HG03439 (cell line): ENCODE data around the gene ZNF775.

ENCODE experiments used
- ATAC-seq: cut with Tn5 transposase; IDR thresholded peaks from one replicate; pipeline ENCODE4 v1.9.1; 2021; ENCODE audit warnings: mild to moderate bottlenecking, moderate library complexity; ENCODE audit not compliant: unreplicated experiment

The ZNF775 gene

GRCh38 chr7:150368096-150368883 lies 10.8 kb upstream of the ZNF775 start, which contains the start of gene REPIN1:
Gene REPIN1, plus strand, starts transcription at chr7:150368822. Its CDS starts 890 bp downstream, at chr7:150369712.
- peak; percentile 54 for ATAC-seq

DNA sequence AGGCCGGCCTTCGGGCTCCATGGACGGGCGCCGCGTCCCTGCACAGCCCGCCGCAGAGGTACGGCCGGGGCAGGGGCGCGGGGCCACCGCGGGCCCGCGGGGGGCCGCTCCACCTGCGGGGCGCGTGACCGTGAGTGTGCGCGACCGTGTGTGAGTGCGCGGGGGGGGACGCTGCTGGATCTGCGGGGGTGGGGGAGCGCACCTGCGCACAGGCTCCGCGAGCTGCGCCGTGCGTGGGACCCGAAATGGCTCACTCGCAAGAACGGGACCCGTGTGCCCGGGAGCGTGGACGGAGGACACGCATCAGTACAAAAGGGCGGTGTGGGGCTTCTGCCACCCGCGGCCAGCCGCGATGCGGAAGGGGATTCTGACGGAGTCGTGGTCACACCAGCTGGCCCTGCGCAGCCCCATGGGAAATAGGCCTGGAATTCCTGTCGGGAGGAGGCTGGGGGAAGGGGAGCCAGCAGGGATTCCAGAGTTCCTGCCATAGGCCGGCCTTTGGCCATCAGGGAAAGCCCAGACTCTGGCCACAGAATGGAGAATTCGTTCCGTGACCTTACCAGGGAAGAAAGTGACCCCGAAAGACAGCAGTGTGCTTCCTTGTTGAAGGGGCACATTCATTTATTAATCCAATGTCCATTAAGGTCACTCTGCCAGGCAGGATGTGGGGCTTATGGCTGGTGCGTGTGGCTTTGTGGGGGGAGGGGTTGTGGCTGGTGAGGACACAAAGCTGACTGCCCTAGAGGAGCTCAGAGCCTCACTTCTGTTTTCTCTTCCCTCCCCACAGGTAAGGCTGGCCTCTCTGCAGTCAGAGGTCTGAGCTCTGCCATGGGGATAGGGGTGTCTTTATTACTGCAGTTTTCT lies 10.0 kb upstream of the ZNF775 start:
- ATAC-seq = peak; percentile 21

DNA sequence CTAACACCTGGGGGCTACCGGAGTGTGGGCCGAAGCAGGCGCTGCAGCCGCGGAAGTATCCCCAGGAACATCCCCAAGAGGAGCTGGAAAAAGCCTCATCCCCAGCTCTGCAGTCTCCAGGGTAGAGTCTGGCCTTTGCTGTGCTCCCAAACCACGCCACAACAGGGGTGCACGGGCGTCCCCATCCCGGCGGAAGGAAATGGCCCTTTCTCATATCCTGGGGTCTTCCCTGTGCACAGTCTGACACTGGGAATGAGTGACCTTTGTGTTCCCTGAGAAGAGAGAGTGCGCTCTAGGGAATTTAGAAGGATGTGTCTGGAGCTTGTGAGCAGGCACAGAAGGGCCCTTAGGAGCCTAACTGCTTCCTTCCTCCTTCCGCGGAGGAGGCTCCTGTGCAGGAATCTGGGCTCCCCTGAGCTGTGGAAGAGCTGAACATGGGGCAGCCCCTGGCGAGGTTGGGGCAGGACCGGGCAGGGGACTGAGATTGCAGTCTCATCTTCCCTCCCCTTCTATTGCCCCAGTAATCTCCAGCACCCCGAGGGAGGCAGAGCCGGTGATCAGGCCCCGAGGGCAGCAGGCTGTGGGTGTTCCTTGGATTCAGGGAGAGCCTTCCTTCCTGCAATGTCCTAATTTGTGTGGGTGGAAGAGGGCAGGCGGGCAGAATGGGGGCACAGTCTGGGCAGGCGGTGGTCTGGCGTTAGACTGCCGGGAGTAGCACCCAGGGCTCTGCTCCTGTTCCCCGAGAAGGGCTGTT lies 9.2 kb upstream of the ZNF775 start:
- no peak for ATAC-seq

DNA sequence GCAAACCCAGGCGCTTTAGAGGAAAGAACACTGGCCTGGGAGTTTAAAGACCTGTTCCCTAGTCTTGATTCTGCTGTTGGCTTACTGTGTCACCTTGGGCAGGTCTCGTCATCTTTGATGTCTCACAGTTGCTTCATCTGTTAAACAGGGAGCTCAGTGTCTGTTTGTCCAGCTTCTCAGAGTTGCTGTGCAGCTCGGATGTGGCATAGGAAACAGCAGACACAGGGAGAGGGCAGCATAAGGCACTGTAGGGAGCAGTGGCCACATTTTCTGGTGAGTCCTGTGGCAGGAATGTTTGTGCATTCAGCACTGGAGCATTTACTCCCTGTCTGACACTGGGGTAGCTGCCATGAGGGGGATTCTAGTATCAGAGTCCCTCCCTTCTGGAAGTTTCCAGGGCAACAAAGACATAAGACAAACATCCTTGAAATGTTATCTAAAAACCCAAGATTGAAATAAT lies 8.5 kb upstream of the ZNF775 start:
- ATAC-seq = no peak

DNA sequence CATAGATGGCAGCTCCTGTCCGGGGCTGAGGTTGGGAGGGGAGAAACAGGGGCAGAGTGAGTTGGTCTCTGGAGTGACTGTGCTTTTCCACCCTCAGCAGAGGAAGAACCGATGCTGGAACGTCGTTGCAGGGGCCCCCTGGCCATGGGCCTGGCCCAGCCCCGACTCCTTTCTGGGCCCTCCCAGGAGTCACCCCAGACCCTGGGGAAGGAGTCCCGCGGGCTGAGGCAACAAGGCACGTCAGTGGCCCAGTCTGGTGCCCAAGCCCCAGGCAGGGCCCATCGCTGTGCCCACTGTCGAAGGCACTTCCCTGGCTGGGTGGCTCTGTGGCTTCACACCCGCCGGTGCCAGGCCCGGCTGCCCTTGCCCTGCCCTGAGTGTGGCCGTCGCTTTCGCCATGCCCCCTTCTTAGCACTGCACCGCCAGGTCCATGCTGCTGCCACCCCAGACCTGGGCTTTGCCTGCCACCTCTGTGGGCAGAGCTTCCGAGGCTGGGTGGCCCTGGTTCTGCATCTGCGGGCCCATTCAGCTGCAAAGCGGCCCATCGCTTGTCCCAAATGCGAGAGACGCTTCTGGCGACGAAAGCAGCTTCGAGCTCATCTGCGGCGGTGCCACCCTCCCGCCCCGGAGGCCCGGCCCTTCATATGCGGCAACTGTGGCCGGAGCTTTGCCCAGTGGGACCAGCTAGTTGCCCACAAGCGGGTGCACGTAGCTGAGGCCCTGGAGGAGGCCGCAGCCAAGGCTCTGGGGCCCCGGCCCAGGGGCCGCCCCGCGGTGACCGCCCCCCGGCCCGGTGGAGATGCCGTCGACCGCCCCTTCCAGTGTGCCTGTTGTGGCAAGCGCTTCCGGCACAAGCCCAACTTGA lies 7.8 kb upstream of the ZNF775 start:
- no peak for ATAC-seq

DNA sequence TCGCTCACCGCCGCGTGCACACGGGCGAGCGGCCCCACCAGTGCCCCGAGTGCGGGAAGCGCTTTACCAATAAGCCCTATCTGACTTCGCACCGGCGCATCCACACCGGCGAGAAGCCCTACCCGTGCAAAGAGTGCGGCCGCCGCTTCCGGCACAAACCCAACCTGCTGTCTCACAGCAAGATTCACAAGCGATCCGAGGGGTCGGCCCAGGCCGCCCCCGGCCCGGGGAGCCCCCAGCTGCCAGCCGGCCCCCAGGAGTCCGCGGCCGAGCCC lies 7.2 kb upstream of the ZNF775 start:
- no peak for ATAC-seq

GRCh38 chr7:150372271-150373048 lies 6.7 kb upstream of the ZNF775 start:
- ATAC-seq = no peak

- no peak for ATAC-seq
Observed at GRCh38 chr7:150373049-150373801, 5.9 kb upstream of the ZNF775 start.

DNA sequence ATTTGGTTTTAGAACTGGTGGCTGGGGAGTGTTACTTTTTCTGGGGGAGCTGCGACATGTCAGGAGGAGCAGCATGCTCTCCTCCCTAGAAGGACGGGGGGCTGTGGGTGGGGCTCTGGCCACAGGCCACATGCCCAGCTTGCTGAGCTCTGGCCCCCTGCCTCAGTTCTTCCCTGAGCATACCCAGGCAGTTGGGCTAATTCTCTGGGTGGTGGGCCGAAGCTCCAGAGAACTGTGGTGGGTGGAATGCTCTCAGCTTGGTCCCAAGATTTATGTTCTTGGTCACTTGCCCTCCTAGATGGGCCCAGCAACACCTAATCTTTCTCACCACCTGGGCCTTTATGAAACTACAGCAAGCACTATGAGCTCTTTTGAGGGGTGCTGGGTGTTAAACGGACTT lies 5.1 kb upstream of the ZNF775 start:
- ATAC-seq = no peak

GRCh38 chr7:150374472-150374871 lies 4.7 kb upstream of the ZNF775 start:
- ATAC-seq = no peak

GRCh38 chr7:150375662-150376521 lies 3.2 kb upstream of the ZNF775 start:
- ATAC-seq = peak; percentile 19

- no peak for ATAC-seq
Observed at GRCh38 chr7:150376560-150376959, 2.6 kb upstream of the ZNF775 start.

- ATAC-seq = no peak
Observed at GRCh38 chr7:150377196-150377595, 1.9 kb upstream of the ZNF775 start.

DNA sequence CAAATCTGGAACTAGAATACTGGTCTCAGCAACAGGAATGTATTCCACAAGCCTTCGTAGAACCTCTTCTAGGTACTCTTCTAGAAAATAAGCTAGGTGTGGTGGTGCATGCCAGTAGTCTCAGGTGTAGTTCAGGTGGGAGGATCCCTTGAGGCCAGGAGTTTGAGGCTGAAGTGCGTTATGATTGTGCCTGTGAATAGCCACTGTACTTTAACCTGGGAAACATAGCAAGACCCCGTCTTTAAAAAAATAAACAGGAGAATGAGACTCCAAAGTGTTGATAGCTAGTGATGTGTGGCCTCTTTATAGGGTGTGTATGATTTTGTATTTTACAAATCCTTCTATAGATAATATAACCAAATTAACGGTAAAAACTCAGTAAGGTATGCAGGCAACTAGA lies 1.5 kb upstream of the ZNF775 start:
- ATAC-seq = no peak

DNA sequence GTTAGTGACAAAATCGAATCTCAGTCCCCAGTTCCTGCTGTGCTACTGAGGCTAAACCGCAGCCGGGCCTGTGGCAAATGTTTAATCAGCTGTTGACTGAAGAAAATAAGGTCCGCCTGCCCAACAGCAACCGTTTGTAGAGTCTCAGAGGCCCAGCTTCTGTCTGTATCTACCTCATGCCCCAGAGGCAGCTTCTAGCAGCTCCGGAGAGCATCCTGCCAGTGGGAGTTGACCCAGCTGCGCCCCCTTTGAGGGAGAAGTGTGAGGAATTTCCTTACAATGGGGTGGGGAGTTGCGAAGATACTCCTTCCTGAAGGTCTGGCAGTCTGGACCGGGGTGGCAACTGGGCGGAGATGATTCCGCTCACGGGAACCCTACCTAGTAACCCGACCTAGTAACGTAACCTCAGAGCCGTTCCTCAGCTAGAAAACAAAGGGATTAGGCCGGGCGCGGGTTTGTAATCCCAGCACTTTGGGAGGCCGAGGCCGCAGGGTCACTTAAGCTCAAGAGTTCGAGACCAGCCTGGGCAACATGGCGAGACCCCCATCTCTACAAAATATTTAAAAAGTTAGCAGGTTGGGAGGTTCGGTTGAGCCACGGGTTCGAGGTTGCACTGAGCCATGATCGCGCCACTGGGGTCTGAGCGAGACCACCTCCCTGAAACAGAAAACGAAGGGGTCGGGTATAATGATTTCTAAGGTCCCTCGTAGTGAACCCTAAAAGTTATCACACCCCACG lies 846 bp upstream of the ZNF775 start:
- no peak for ATAC-seq

GRCh38 chr7:150379441-150380379 lies 580 bp downstream of the ZNF775 start:
- ATAC-seq = peak; percentile 3
